Stimulated activated effector memory CD8-positive, alpha-beta T cell treated with anti-CD3 and anti-CD28 coated beads, Interleukin-12 subunit alpha, Interleukin-12 subunit beta, amount 100 ng/mL, for 72 hours (primary cell): ENCODE measurements around the gene ADAMTS15.
A peak's percentile ranks its signal among the peaks of the same experiment; 100 is the strongest.

Experiments
- ATAC-seq: fragments of 150-1000 bp; cut with Tn5 transposase; 2 replicates; pipeline ENCODE4 v1.10.0; 2021
- DNase-seq, 2 donors: peaks; one replicate each; pipeline ENCODE4 v3.0.0; 2021 to 2022; ENCODE audit warnings: low spot score in 2 of 2
- H3K27ac Mint-ChIP-seq: one replicate; pipeline ENCODE4 v1.8.0; 2022; ENCODE audit warnings: mild to moderate bottlenecking, mixed read lengths
- H3K36me3 Mint-ChIP-seq: one replicate; pipeline ENCODE4 v1.8.0; 2022; ENCODE audit warnings: mild to moderate bottlenecking, mixed read lengths
- H3K4me1 Mint-ChIP-seq: one replicate; pipeline ENCODE4 v1.8.0; 2022; ENCODE audit warnings: mixed read lengths
- H3K4me3 Mint-ChIP-seq: one replicate; pipeline ENCODE4 v1.8.0; 2022; ENCODE audit warnings: mild to moderate bottlenecking, mixed read lengths
- H3K9me3 Mint-ChIP-seq: one replicate; pipeline ENCODE4 v1.8.0; 2022; ENCODE audit warnings: mixed read lengths

The ADAMTS15 gene

DNA sequence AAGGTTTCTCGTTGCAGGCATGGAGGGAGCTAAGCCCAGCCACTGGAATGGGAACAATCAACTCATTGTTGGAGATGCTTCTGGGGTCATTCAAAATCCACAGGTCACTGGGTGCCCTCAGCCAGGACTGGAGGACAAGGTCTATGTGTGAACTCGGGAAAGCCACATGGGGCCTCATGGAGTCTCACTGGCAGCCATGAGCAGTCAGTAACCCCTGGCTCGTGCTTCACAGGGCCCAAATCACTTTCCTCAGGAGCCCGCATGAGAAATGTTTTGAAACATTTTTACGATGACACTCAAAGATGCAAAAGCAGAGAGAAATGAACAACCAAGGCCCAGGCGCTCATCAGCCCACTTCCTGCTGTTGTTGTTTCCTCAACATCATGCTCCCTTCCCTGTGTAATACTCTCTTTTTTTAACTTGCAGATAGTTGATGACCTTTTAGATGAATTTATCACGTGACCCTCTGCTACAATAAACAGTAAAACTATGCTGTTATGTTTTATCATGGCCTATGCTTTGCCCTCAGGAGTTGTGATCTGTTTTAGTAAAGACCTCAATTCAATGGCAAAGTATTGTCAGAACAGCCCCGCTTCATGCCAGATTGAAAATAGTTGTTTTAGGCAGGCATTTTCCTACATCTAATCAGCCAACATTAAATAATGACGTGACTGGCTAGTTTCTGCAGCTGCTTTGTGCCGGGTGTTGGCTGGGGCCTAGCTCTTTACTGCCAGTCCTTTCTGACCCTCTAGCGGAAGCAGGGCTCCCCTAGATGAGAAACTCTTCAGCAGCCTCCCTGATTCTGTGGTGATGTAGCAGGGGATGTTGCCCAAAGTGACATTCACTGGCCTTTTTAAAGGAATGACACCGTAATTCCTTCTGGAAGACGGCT is 39.7 kb downstream of the ADAMTS15 start:
- Mint-ChIP-seq H3K27ac (no peak overlapping the region), H3K9me3 (no peaks in the 10 kb centered on the region), H3K4me3 (no peak overlapping the region), H3K4me1 (no peaks in the 10 kb centered on the region), H3K36me3 (no peaks in the 10 kb centered on the region)
- DNase-seq (no peak), ATAC-seq (no peak)

DNA sequence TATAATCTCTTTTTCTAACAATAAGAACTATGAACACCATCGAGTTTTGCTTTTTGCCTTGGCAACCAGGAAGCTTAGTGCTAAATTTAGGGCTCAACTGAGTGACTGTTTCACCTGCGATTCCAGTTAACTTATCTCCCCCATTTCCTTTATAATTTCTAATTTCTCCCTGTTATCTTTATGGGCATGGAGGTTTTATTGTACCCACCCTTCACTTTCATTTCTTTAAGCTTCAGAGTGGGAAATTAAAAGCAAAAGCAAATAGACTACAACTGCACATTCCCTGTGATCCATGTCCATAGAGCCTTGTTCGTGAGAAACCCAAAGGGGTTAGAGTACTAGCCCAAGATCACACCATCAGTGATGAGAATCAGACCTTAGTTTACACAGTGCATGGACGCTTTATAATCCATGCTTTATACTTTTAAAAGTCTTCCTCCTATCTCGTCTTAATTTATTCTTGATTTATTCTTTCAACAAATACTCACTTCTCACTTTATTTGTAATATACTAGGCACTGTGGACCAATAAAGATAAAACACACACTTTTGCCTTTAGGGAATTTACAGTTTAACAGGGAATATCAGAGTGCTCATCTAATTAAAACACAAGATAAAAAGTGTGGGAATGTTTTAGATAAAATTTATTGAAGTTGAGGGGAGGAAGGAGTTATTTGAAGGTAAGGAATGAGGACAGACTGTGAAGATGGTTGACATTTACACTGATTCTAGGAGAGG is 40.6 kb downstream of the ADAMTS15 start:
- ATAC-seq, result no peak
- no peak overlapping the region for H3K27ac Mint-ChIP-seq
- no peaks in the 10 kb centered on the region for H3K4me1 Mint-ChIP-seq

DNA sequence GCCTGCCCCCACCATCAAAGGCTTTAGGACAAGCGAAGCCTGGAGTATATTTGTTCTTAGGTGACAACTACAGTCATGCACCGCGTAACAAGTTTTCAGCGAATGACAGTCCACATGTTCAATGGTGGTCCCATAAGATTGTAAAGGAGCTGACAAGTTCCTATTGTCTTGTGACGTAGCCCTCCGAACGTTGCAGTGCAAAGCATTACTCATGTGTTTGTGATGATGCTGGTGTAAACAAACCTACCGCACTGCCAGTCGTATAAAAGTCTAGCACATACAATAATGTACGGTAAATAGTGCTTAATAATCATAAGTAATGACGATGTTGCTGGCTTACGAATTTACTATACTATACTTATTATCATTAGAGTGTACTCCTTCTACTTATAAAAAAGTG is 41.3 kb downstream of the ADAMTS15 start:
- DNase-seq, result no peak
- Mint-ChIP-seq H3K4me3 (no peak overlapping the region), H3K9me3 (no peaks in the 10 kb centered on the region), H3K27ac (no peak overlapping the region), H3K4me1 (no peaks in the 10 kb centered on the region), H3K36me3 (no peaks in the 10 kb centered on the region)
- no peak for ATAC-seq

More for the DNA sequence above, 40.6 kb downstream of the ADAMTS15 start:
- no peaks in the 10 kb centered on the region for H3K36me3 Mint-ChIP-seq
- no peaks in the 10 kb centered on the region for H3K9me3 Mint-ChIP-seq
- no peak for DNase-seq
- H3K4me3 Mint-ChIP-seq, result no peak overlapping the region

DNA sequence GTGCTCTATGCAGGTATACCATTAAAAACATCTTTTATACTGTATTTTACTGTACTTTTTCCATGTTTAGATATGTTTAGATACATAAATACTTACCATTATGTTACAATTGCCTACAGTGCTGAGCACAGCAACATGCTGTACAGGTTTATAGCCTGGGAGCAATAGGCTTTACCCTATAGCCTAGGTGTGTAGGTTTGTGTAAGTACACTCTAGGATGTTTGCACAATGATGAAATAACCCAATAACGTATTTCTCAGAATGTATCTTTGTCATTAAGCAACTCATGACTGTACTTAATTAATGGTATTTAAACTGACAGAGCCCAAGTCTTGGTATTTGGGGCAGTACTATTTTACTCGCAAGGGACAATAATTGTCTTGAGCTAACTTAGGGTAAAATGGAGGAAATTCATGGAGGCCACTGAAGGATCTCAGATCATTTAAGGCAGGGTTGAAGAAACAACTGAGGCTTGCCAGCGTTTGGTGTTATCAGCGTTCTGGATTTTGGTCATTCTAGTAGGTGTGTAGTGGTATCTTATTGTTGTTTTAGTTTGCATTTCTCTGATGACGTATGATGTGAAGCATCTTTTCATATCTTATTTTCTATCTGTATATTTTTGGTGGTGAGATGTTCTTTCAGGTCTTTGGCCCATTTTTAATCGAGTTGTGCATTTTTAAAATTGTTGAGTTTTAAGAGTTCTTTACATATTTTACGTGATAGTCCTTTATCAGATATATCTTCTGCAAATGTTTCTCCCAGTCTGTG is 42.4 kb downstream of the ADAMTS15 start:
- no peaks in the 10 kb centered on the region for H3K4me1 Mint-ChIP-seq
- no peak overlapping the region for H3K27ac Mint-ChIP-seq
- H3K4me3 Mint-ChIP-seq, result no peak overlapping the region
- H3K36me3 Mint-ChIP-seq, result no peaks in the 10 kb centered on the region
- ATAC-seq, result no peak
- H3K9me3 Mint-ChIP-seq, result no peaks in the 10 kb centered on the region
- no peak for DNase-seq

DNA sequence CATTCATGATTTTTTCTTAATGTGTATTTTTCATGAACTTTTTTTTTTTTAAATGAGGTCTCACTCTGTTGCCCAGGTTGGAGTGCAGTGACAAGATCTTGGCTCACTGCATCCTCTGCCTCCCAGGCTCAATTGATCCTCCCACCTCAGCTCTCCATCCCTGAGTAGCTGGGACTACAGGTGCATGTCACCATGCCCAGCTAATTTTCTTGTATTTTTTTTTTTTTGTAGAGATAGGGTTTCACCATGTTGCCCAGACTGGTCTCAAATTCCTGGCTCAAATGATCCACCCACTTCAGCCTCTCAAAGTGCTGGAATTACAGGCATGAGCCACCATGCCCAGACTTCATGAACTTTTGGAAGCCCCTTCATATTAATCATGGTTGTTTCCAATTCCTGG is 49.7 kb downstream of the ADAMTS15 start:
- H3K27ac Mint-ChIP-seq, result no peak overlapping the region
- DNase-seq (peak in 1 of 2 donors; percentile 1), ATAC-seq (no peak)
- no peaks in the 10 kb centered on the region for H3K36me3 Mint-ChIP-seq
- no peaks in the 10 kb centered on the region for H3K9me3 Mint-ChIP-seq
- H3K4me3 Mint-ChIP-seq, result no peak overlapping the region
- H3K4me1 Mint-ChIP-seq, result no peaks in the 10 kb centered on the region

DNA sequence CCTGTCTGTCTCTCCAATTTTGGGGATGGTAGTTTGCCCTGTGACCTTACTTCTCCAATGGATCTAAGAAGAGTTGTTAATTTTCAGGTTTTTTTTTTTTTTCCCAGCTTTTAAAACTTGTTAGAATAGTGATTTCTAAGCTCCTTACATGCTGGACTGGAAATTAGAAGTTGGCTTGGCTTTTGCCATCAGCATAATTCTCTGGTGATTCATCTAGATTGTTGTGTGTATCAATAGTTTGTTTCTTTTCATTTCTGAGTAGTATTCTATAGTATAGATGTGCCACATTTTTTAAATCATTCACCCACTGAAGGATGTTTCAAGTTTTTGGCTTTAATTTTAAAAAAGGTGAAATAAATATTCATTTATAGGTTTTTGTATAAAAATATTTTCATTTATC is 51.4 kb downstream of the ADAMTS15 start:
- Mint-ChIP-seq H3K4me3 (no peak overlapping the region), H3K27ac (no peak overlapping the region), H3K9me3 (peaks cover 5% of the 10 kb centered on the region), H3K36me3 (no peaks in the 10 kb centered on the region), H3K4me1 (no peaks in the 10 kb centered on the region)
- ATAC-seq (no peak), DNase-seq (no peak)

DNA sequence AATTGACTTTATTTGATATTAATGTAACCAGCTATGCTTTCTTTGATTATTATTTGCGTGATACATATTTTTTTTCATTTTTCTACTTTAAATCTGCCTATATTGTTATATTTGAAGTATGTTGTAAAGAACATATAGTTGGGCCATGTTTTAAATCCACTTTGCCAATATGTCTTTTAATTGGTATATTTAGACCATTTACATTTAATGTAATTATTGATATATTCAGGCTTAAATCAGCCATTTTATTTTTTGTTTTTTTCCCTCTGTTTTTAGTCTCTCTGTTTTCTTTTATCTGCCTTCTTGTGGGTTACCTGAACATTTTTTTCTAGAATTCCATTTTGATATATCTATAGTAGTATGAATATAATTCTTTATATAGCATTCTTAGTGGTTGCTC is 55.9 kb downstream of the ADAMTS15 start:
- Mint-ChIP-seq H3K4me1 (no peaks in the 10 kb centered on the region), H3K36me3 (no peaks in the 10 kb centered on the region), H3K27ac (no peak overlapping the region), H3K4me3 (no peak overlapping the region), H3K9me3 (peaks cover 11% of the 10 kb centered on the region)
- no peak for ATAC-seq
- DNase-seq, result no peak

DNA sequence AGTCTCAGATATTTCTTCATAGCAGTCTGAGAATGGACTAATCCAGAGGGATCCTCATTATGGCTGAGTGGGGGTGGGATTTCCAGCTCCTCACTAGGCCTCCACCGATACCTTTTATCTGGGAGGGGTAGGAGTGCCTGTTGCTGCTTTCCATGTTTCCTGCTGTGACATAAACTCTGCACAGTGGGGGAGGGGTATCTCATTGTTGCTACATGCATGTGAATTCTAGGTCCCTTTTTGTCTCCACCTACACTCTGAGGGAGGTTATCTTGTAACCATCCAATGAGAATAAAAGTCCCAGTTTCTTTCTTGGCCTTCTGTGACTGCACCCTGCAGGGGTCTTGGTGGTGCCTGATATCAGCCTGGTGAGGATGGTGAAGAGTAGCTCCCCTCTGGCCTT is 60.5 kb downstream of the ADAMTS15 start:
- H3K27ac Mint-ChIP-seq, result no peak overlapping the region
- ATAC-seq (no peak), DNase-seq (no peak)
- no peaks in the 10 kb centered on the region for H3K36me3 Mint-ChIP-seq
- peaks cover 11% of the 10 kb centered on the region for H3K9me3 Mint-ChIP-seq
- no peaks in the 10 kb centered on the region for H3K4me1 Mint-ChIP-seq
- H3K4me3 Mint-ChIP-seq, result no peak overlapping the region

DNA sequence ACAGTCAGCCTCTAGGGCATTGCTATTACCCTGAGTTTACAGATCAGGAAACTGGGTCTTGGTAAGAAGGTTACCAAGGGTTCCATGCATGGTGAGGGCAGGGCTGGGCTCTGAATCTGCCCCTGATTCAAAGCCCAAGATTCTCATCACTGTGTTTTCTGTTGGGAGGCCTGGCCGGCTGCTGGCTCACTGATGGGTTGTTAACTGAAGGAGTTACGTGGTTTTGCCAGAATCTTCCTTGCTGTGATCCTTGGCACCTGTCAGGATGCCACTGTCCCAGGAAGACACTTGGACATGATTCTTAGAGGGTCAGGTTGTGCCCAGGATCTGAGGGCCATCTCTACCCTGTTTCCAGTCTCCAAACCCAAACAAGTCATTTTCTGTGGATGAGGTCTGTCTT is 61.5 kb downstream of the ADAMTS15 start:
- H3K36me3 Mint-ChIP-seq, result no peaks in the 10 kb centered on the region
- H3K4me1 Mint-ChIP-seq, result no peaks in the 10 kb centered on the region
- DNase-seq, result no peak
- no peak overlapping the region for H3K27ac Mint-ChIP-seq
- peaks cover 6% of the 10 kb centered on the region for H3K9me3 Mint-ChIP-seq
- ATAC-seq, result no peak
- no peak overlapping the region for H3K4me3 Mint-ChIP-seq

DNA sequence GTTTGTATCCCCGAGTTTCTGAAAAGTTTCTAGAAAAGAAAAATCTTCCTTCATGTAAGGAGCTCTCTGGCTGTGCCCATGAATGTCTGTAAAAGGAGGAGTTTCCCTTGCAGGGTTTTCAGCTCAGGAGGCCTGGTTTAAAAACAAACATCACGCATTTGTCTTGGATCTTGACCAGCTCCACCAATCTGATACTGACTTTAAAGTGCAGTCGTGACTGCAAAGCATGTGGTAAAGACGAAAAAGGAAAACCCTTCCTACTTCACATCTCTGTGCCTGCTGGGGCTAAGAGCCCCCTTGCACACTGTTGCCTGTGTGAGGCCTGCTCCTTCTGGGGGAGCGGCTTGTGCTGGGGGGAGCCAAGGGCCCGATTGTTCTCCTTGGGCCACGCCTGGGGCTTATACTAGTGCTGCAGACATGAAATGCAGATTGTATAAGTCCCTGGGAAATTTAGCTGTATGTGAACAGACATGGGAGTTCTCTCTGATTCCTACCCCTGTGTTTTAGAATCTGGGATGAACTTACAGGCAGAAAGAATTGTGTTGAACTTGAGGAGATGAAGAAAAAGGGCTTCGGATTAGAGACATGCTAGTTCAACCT is 62.1 kb downstream of the ADAMTS15 start:
- Mint-ChIP-seq H3K36me3 (no peaks in the 10 kb centered on the region), H3K27ac (no peak overlapping the region), H3K4me3 (no peak overlapping the region), H3K9me3 (peaks cover 6% of the 10 kb centered on the region), H3K4me1 (no peaks in the 10 kb centered on the region)
- peak in 1 of 2 donors; percentile 12 for DNase-seq
- no peak for ATAC-seq

DNA sequence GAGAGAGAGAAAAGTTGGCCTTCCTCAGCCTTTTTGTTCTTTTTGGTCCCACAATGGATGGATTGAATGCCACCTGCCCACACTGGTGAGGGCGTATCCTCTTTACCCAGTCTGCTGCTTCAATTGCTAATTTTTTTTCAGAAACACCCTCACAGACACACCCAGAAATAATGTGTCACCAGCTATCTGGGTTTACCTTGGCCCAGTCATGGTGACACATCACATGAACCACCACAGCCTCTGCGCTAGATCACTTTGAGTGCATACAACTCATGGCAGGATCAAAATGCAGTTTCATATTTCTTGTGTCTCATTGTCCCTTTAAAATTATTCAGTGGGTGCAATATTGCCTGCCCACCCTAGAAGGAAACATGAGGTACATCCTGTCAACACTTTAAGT is 63.3 kb downstream of the ADAMTS15 start:
- DNase-seq, result no peak
- Mint-ChIP-seq H3K4me1 (no peaks in the 10 kb centered on the region), H3K9me3 (peaks cover 4% of the 10 kb centered on the region), H3K4me3 (no peak overlapping the region), H3K27ac (no peak overlapping the region), H3K36me3 (no peaks in the 10 kb centered on the region)
- peak; percentile 43 for ATAC-seq

DNA sequence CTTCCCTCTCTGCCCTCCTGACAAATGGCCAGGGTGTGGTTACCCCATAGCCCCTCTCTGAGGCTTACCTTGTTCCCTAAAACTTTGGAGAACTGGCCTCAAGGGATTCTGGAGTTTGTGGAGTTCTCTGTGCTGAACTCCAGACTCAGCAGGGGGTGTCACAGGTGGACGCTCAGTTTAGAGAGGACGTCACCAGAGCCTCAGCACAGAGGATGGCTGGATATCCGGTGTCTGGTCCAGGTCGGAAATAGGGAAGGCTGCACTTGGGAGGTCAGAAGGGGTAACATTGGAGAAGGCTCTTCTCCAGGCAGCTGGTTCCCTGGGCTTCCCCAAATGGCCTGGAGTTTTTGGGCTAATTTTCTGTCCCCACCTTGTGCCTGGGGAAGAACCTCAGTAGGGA is 64.2 kb downstream of the ADAMTS15 start:
- Mint-ChIP-seq H3K9me3 (peaks cover 3% of the 10 kb centered on the region), H3K36me3 (no peaks in the 10 kb centered on the region), H3K4me3 (no peak overlapping the region), H3K4me1 (no peaks in the 10 kb centered on the region), H3K27ac (no peak overlapping the region)
- ATAC-seq, result no peak
- DNase-seq, result no peak

DNA sequence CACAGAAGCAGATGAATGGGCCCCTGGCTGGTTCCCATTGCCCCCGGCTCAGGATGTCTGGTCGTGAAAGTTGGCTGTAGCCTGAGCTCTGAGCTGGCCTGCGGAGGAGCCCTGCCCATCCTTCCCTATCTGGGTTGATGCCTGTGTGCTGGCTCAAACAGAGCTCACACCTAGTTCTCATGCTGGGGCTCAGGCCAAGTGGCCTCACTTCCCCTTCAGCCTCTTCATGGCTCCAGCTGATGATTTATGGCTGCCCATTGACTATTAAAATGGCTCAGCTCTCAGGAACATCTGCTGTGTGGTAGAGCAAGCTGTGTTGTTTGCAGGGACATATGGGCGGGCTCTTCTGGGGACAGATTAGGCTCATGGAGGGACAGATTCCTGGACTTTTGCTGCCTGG is 64.7 kb downstream of the ADAMTS15 start:
- DNase-seq (peak in 1 of 2 donors; percentile 39), ATAC-seq (no peak)
- no peaks in the 10 kb centered on the region for H3K4me1 Mint-ChIP-seq
- no peaks in the 10 kb centered on the region for H3K36me3 Mint-ChIP-seq
- H3K4me3 Mint-ChIP-seq, result no peak overlapping the region
- no peaks in the 10 kb centered on the region for H3K9me3 Mint-ChIP-seq
- no peak overlapping the region for H3K27ac Mint-ChIP-seq

DNA sequence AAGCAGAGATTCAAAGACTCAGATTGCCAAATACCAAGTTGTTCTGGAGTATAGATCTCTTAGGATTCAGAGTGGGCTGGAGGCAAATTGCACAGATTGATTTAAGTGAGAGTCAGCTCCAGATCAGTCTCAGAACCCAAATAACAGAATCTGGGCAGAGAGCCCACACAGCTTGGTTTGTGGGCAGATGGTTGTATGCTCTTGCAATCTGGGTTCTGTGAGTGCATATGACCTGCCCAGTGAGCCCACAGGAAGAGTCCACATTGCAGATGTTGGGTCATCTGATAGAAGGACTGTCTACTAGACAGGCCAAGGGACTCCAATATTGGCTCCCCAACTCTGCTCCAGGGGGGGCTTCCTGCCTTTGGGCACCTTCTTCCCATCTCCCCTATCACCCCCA is 65.9 kb downstream of the ADAMTS15 start:
- no peaks in the 10 kb centered on the region for H3K4me1 Mint-ChIP-seq
- H3K9me3 Mint-ChIP-seq, result no peaks in the 10 kb centered on the region
- ATAC-seq (no peak), DNase-seq (no peak)
- no peaks in the 10 kb centered on the region for H3K36me3 Mint-ChIP-seq
- H3K4me3 Mint-ChIP-seq, result no peak overlapping the region
- H3K27ac Mint-ChIP-seq, result no peak overlapping the region

DNA sequence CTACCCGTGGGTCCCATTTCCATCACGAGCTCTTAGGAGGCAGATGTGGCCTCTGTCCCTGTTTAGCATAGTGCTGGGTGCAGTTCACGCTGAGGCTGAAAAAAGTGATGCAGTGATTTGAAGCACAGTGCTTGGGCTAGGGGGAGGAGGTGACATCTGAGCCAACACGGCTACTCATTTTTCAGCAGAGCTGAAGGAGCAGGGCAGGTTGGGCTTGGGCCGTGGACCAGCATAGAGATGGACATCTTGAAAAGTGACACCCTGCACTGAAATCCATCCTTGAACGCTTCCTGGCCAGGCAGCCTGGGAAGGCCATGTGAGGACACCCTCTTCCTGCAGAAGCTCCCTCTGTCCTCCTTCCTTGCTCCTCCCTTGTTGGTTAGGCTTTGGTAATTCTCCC is 66.4 kb downstream of the ADAMTS15 start:
- Mint-ChIP-seq H3K4me3 (no peak overlapping the region), H3K27ac (no peak overlapping the region), H3K36me3 (no peaks in the 10 kb centered on the region), H3K9me3 (no peaks in the 10 kb centered on the region), H3K4me1 (no peaks in the 10 kb centered on the region)
- ATAC-seq (no peak), DNase-seq (no peak)
